HG03575 (cell line): ENCODE results near the gene FAT3.

Experiments
- ATAC-seq: cut with Tn5 transposase; IDR thresholded peaks from one replicate; pipeline ENCODE4 v1.9.1; 2021; ENCODE audit not compliant: unreplicated experiment, insufficient number of reproducible peaks, low FRiP score; ENCODE audit errors: extremely low read depth

Gene FAT3

GRCh38 chr11:92269841-92270240, 45.2 kb downstream of the FAT3 start:
- no peak for ATAC-seq

- no peak for ATAC-seq
Observed at GRCh38 chr11:92272651-92273050, 48.0 kb downstream of the FAT3 start.
